Measurements from ENCODE around the gene CYP4F22.
"Not testable (repeated sequence)": the region's sequence is repeated elsewhere in the genome, so short reads cannot be mapped to it uniquely, and the experiment has no call there.

CYP4F22 gene

GRCh38 chr19:15495151-15495550 is 13.2 kb upstream of the CYP4F22 start:
- no peak for DNase-seq (ENCODE audit: low spot score)

GRCh38 chr19:15498156-15498858 is 10.0 kb upstream of the CYP4F22 start:
- no peak for DNase-seq (ENCODE audit: low spot score)

GRCh38 chr19:15498910-15499309 is 9.4 kb upstream of the CYP4F22 start:
- DNase-seq (ENCODE audit: low spot score), result no peak

DNA sequence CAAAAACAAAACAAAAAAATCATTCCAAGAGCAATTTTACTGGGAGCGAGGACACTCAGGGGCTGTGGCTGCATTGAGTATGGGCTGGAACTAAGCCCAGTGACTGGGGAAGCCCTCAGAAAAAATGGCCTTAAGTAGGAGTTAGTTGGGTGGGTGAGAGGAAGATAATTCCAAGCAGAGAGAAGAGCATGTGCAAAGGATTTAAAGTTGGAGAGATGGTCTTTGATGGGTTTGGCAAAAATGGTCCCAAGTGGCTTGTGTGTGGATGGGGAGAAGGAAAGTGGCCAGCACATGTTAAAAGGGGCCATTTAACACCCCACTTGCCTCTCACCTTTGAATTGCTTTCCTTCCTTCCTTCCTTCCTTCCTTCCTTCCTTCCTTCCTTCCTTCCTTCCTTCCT is 6.7 kb upstream of the CYP4F22 start:
- no peak for DNase-seq (ENCODE audit: low spot score)

GRCh38 chr19:15502264-15502663 is 6.1 kb upstream of the CYP4F22 start:
- no peak for DNase-seq (ENCODE audit: low spot score)

- DNase-seq (ENCODE audit: low spot score), result no peak
Observed at GRCh38 chr19:15506074-15506571, 2.2 kb upstream of the CYP4F22 start.

GRCh38 chr19:15507068-15508034 is 974 bp upstream of the CYP4F22 start:
- no peak for DNase-seq (ENCODE audit: low spot score)

GRCh38 chr19:15511671-15512424 is 3.5 kb downstream of the CYP4F22 start:
- DNase-seq (ENCODE audit: low spot score), result no peak

GRCh38 chr19:15515227-15515625 is 6.9 kb downstream of the CYP4F22 start:
- DNase-seq (ENCODE audit: low spot score), result not testable (repeated sequence)

GRCh38 chr19:15516363-15516762 is 8.0 kb downstream of the CYP4F22 start:
- DNase-seq (ENCODE audit: low spot score), result no peak

GRCh38 chr19:15517778-15518177 is 9.5 kb downstream of the CYP4F22 start:
- no peak for DNase-seq (ENCODE audit: low spot score)

DNA sequence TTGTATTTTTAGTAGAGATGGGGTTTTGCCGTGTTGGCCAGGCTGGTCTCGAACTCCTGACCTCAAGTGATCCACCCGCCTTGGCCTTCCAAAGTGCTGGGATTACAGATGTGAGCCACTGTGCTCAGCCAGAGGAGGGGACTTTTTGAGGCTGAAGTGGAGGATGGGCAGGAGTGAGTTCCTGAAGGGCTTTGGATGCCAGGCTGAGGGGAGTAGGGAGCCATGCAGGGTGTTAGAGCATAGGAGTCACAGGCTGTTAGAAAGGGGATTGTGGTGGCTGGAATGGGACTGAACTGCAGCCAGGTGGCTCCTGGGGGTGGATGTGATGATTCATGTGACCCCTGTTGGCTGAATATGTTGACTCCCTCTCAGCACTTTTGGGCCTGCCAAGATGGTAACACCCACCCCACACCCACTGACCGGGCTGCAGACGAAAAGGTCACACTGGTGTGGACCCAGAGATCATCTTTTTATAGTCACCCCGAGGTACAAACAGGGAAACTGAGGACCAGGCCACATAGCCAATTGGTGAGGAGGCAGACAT is 11.2 kb downstream of the CYP4F22 start:
- no peak for DNase-seq (ENCODE audit: low spot score)

DNA sequence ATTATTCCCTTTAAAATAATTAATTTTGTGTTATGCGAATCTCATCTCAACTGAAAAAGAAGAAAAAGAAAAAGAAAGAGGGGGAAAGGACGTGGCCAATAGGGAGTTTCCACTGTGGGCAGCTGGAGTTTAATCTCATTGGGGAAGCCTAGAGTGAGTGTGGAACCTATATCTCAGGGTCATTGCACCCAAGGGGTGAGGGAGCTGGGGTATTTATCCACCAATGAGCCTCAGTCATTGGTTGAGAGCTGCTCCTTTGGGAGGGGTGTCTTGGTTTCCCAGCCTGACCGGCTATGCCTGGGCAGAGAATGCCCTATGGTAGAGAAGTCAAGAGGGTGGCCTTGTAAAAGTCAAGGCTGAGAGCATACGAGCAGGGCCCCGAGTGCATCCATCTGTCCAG is 16.5 kb downstream of the CYP4F22 start:
- DNase-seq (ENCODE audit: low spot score), result no peak

DNA sequence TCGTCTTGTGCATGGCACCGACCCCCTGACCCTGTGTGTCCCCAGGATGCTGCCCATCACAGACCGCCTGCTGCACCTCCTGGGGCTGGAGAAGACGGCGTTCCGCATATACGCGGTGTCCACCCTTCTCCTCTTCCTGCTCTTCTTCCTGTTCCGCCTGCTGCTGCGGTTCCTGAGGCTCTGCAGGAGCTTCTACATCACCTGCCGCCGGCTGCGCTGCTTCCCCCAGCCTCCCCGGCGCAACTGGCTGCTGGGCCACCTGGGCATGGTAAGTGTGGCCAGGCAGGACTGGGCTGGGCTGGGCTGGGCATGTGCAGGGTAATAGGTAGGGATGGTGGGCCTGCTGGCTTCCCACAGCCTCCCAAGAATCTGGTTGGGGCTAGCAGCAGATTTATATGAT is 17.0 kb downstream of the CYP4F22 start:
- DNase-seq (ENCODE audit: low spot score), result no peak

DNA sequence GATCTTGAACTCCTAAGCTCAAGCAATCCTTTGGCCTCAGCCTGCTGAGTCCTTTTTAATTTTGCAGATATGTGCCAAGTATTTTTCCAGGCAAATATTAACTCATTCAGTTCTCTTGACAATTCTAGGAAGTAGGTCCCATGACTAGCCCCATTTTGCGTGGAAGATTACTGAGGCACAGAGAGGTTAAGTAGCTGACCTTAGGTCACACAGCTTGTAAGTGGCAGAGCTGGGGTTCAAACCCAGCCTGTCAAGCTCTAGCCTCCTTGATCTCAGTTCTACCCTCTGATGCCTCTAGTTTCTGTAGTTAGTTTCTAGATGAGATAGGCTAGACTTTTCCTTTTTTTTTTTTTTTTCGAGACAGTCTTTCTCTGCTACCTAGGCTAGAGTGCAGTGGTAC is 18.1 kb downstream of the CYP4F22 start:
- no peak for DNase-seq (ENCODE audit: low spot score)

DNA sequence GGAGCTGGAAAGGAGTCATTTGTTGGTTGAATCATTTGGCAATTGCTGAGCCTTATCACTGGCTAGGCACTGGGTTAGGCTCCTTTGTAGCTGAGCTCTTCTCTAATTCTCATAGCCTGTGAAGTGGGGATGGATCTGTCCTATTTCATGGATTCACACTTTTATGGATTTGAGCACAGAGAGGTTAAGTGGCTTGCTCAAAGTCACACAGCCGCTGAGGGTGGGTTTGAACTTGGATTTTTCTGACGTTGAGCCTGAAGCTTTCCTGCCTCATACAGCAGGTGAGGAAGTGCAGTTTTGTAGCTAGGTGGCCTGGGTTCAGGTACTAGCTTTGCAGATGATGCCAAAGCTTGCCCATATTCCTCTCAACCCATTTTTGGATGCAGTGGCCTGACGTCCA is 19.4 kb downstream of the CYP4F22 start:
- DNase-seq (ENCODE audit: low spot score), result no peak

- no peak for DNase-seq (ENCODE audit: low spot score)
Observed at GRCh38 chr19:15529774-15530372, 21.5 kb downstream of the CYP4F22 start.

GRCh38 chr19:15532779-15533521 is 24.6 kb downstream of the CYP4F22 start:
- DNase-seq (ENCODE audit: low spot score), result no peak

DNA sequence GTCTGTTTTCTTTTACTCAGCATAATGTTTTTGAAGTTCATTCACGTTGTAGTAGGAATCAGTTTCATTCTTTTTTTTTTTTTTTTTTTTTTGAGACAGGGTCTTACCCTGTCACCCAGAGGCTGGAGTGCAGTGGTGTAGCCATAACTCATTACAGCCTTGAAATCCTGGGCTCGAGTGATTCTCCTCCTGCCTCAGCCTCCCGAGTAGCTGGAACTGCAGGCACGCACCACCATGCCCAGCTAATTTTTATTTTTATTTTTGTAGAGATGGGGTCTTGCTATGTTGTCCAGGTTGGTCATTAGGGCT is 25.2 kb downstream of the CYP4F22 start:
- not testable (repeated sequence) for DNase-seq (ENCODE audit: low spot score)

DNA sequence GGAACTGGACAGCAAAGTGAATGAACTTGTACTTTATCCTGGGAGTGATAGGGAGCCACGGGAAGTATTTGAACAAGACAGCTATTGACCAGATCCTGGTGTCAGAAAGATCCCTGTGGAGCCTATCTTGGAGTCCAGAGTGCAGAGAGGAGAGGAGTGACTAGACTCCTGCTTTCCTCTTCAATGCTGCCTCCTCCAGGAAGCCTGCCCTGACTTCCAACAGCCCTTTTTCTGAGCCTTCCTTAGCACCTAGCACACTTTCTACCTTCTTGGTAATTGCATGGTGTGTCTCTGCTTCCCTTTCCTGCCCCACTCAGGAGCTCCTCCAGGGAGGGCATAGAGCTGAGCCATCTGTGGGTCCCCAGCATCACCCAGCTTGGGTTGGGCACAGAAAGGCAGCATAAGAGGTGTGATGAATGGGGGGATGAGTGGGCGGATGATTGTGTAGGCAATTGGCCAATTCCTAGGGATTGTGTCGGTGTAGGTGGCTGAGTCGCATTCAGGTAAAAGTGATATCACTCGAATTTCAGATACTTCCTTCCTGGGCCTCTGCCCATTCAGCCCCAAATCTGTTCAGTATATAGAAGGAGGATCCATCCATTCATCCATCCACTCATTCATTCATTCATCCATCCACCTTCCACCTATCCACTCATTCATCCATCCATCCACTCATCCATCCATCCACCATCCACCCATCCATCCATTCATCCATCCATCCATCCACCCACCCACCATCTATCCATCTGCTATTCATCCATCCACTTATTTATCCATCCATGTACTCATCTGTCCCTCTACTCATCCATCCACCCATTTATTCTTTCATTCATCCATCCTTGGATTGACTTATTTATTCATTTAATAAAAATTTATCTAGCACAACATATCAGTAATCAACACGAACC is 26.9 kb downstream of the CYP4F22 start:
- DNase-seq (ENCODE audit: low spot score), result no peak
